ENCODE measurements around the gene TSPAN33.
"Not testable (repeated sequence)": the region's sequence is repeated elsewhere in the genome, so short reads cannot be mapped to it uniquely, and the experiment has no call there.

The TSPAN33 gene

DNA sequence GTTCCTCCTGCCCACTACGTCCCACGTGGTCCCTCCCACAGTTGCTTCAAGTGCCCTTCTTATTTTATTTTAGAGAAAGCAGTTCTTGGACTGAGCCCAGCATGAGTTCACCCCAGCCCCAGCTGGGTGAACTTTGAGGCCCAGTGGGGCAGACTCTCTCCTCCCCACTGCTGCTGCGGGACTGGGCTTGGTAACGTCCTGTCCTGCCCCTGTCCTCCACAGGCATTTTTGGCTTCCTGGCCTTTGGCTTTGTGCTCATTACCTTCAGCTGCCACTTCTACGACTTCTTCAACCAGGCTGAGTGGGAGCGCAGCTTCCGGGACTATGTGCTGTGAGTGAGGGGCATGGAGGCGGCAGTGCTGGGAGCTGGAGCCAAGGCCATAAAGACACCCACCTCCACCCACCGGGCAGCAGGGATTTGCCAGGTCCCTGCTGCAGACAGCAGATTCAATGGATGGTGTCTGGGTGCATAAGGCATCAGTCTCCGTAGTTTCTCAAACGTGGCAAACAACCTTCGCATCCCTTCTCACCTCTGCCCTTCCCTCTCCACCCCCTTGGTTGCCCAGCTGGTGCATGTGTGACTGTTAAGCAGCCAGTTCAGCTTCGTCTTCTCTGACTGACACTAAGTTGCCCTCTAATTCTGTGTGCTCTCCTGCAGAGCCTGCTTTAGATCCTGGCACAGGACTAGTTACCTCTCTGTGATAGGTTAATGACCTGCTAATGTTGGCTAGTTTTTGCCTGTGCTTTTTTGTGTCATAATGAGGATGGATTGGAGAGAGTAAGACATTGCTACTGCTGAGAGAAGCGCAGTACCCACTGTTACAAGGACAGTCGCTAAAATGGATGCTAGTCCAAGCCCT is 64.8 kb downstream of the TSPAN33 start:
- DNase-seq (ENCODE audit: low spot score) = no peak

DNA sequence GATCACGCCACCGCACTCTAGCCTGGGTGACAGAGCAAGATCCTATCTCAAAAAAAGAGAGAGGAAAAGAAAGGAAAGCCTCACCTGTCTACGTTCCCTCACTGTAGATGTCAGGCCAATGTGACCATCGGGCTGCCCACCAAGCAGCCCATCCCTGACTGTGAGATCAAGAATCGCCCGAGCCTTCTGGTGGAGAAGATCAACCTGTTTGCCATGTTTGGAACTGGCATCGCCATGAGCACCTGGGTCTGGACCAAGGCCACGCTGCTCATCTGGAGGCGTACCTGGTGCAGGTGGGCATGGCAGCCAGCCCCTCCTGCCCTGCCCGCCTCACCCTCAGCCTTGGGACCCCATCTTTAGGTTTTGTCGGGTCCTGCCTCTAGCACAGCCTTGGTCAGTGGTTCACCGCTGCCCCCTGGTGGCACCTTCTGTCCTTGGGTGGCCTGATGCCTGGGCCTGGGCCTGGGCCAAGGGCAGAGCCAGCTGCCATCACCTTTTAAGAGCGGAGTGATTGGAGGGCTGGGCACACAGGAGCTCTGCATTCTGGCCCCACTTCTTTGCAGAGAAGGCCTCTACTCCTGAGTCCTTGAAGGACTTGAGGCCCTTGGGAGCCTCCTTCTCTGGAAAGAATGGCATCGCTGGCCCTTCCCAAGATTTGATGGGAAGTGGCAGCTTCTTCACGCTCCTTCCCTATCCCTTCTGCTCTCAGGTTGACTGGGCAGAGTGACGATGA is 65.9 kb downstream of the TSPAN33 start:
- peak; percentile 38 for DNase-seq (ENCODE audit: low spot score)

DNA sequence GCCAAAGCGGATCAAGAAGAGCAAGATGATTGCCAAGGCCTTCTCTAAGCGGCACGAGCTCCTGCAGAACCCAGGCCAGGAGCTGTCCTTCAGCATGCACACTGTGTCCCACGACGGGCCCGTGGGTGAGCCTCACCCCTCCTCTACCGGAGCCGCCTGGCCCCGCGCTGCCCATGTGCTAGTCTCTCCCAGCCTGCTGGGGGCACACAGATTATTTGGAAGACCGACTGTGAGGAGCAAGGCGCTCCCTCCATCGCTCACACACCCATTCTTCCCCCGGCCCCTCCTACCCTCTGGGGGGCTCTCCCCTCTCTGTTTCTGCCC is 66.4 kb downstream of the TSPAN33 start:
- no peak for DNase-seq (ENCODE audit: low spot score)

DNA sequence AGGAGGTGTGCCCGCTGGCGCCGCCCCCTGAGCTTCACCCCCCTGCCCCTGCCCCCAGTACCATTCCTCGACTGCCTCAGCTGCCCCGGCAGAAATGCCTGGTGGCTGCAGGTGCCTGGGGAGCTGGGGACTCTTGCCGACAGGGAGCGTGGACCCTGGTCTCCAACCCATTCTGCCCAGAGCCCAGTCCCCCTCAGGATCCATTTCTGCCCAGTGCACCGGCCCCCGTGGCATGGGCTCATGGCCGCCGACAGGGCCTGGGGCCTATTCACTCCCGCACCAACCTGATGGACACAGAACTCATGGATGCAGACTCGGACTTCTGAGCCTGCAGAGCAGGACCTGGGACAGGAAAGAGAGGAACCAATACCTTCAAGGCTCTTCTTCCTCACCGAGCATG is 67.6 kb downstream of the TSPAN33 start:
- DNase-seq (ENCODE audit: low spot score) = no peak

DNA sequence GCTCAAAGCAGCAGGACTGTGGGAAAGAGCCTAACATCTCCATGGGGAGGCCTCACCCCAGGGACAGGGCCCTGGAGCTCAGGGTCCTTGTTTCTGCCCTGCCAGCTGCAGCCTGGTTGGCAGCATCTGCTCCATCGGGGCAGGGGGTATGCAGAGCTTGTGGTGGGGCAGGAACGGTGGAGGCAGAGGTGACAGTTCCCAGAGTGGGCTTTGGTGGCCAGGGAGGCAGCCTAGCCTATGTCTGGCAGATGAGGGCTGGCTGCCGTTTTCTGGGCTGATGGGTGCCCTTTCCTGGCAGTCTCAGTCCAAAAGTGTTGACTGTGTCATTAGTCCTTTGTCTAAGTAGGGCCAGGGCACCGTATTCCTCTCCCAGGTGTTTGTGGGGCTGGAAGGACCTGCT is 68.1 kb downstream of the TSPAN33 start:
- no peak for DNase-seq (ENCODE audit: low spot score)

DNA sequence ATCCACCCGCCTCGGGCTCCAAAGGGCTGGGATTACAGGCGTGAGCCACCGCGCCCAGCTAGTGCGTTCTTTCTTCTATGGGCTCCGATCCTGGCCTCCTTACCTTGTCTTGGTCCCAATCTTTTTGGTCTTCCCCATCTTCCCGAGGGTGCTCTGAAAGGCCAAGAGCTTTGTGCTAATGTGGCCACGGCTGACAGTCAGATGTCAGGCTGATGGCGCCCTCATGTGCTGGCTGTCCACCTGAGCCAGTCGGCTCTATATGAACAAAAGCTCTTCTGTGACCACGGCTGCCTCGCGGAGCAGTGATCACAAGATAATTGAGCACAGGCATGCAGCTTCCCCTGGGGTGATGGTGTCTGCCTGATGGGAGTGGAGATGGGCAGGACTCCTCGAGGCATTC is 69.3 kb downstream of the TSPAN33 start:
- peak; percentile 79 for DNase-seq (ENCODE audit: low spot score)

DNA sequence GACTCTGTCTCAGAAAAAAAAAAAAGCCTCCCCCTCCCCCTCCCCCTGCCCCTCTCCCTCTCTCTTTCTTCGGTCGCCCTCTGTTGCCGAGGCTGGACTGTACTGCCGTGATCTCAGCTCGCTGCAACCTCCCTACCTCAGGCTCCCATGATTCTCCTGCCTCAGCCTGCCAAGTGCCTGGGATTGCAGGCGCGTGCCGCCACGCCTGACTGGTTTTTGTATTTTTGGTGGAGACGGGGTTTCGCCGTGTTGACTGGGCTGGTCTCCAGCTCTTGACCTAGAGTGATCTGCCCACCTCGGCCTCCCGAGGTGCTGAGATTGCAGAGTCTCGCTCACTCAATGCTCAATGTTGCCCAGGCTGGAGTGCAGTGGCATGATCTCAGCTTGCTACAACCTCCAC is 71.2 kb downstream of the TSPAN33 start:
- not testable (repeated sequence) for DNase-seq (ENCODE audit: low spot score)

DNA sequence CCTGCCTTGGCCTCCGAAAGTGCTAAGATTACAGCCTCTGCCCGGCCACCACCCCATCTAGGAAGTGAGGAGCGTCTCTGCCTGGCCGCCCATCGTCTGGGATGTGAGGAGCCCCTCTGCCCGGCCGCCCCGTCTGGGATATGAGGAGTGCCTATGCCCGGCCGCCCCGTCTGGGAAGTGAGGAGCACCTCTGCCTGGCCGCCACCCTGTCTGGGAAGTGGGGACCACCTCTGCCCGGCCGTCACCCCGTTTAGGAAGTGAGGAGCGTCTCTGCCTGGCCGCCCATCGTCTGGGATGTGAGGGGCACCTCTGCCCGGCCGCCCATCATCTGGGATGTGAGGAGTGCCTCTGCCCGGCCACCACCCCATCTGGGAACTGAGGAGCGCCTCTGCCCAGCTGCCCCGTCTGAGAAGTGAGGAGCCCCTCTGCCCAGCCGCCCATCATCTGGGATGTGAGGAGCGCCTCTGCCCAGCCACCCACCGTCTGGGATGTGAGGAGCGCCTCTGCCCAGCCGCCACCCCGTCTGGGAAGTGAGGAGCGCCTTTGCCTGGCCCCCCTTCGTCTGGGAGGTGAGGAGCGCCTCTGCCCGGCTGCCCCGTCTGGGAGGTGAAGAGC is 71.7 kb downstream of the TSPAN33 start:
- DNase-seq (ENCODE audit: low spot score) = not testable (repeated sequence)

DNA sequence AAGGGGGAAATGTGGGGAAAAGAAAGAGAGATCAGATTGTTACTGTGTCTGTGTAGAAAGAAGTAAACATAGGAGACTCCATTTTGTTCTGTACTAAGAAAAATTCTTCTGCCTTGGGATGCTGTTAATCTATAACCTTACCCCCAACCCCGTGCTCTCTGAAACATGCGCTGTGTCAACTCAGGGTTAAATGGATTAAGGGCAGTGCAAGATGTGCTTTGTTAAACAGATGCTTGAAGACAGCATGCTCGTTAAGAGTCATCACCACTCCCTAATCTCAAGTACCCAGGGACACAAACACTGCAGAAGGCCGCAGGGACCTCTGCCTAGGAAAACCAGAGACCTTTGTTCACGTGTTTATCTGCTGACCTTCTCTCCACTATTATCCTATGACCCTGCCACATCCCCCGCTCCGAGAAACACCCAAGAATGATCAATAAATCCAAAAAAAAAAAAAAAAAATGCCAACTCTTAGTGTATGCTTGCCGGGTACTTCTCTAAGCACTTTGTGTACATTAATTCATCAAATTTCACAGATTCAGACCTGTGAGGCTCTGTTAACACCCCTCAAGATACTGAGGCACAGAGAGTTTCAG is 72.4 kb downstream of the TSPAN33 start:
- DNase-seq (ENCODE audit: low spot score) = not testable (repeated sequence)

DNA sequence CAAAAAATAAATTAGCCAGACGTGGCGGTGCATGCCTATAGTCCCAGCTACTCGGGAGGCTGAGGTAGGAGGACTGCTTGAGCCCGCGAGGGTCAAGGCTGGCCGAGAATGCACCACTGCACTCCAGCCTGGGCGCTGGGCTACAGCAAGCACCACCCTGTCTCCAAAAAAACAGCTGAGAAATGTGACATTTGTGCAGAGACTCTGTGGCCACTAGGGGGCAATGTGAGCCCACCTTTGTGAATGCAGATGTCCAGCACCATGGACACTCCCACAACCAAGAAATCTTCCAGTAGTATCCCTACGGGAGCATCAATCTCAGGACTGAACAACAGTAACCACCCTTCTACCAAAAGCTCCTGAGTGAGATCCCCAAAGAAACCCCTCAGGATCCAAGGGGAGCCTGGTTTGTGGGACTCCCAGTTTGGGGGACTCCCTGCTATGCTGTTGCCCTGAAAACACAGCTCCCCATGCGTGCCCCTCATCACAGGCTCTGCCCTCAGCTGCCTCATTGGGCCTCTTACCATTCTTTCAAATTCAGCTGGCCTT is 74.1 kb downstream of the TSPAN33 start:
- peak; percentile 77 for DNase-seq (ENCODE audit: low spot score)

DNA sequence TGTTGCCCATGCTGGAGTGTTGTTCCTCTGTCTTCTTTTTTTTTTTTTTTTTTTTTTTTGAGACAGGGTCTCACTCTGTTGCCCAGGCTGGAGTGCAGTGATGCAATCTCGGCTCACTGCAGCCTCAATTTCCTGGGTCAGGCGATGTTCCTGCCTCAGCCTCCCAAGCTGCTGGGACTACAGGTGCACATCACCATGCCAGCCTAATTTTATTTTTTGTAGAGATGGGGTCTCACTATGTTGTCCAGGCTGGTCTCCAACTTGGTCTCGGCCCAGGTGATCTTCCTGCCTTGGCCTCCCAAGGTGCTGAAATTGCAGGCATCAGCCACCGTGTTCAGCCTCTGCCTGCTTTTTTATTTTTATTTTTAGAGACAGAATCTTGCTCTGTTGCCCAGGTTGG is 74.7 kb downstream of the TSPAN33 start:
- DNase-seq (ENCODE audit: low spot score) = not testable (repeated sequence)
